ENCODE measurements around the gene VCL. TPM values are rescaled to one million over a fixed set of nuclear protein-coding genes. Genes with fewer than 3 reads are reported as not detected.

VCL gene
- total and polyA plus RNA-seq, 2 of the 8 experiments (the other 6 are each of a cell fraction or from before 2014, with no cell fraction given) = 119 to 377 TPM

GRCh38 chr10:73998929-73999691, 1.2 kb downstream of the VCL start (continued):
- TF ChIP-seq GTF2F1 (IDR thresholded peaks at IDR 0.05; ENCODE audit: borderline replicate concordance, low read depth, low read length) (no peak), HDAC6 (IDR thresholded peaks at IDR 0.05; ENCODE audit: low read depth, low read length) (no peak), JUND (IDR thresholded peaks at IDR 0.05; ENCODE audit: low read length) (no peak; the same call in 1 of the 2 replicates), YY1 (IDR thresholded peaks at IDR 0.05; ENCODE audit: low read depth, low read length) (peak; percentile 73; the same call in 1 of the 2 replicates), EGR1 (IDR thresholded peaks at IDR 0.05; ENCODE audit: borderline replicate concordance, low read depth, low read length) (no peak), SIN3A (conservative IDR thresholded peaks at IDR 0.05 in 1 of 2, IDR thresholded peaks at IDR 0.05 in 1 of 2; ENCODE audit: low read depth in 1 of 2, low read length in 2 of 2) (peak in 1 of 2 experiments; percentile 68; a peak in 1 of 4 replicates), EZH2 (IDR thresholded peaks at IDR 0.05; ENCODE audit: low read depth, low read length, severe bottlenecking) (no peak), ASH2L (IDR thresholded peaks at IDR 0.05; ENCODE audit: low read length) (no peak), CBX5 (IDR thresholded peaks at IDR 0.05; ENCODE audit: low read depth, low read length) (no peak), RNF2 (IDR thresholded peaks at IDR 0.05; ENCODE audit: borderline replicate concordance, low read depth, low read length, missing control alignments, poor library complexity, severe bottlenecking) (no peak), SRF (IDR thresholded peaks at IDR 0.05; ENCODE audit: low read depth, low read length) (no peak), TAF7 (optimal IDR thresholded peaks at IDR 0.05; ENCODE audit: borderline replicate concordance, low read depth, low read length) (peak; percentile 96), CREB1 (IDR thresholded peaks at IDR 0.05) (no peak), CHD1 (IDR thresholded peaks at IDR 0.05; ENCODE audit: low read depth, low read length) (peak; percentile 39; the same call in 1 of the 2 replicates), HDAC2 (IDR thresholded peaks at IDR 0.05; ENCODE audit: borderline replicate concordance in 1 of 2, low read depth in 2 of 2, low read length in 2 of 2) (no peak; a peak in 1 of 4 replicates), NANOG (IDR thresholded peaks at IDR 0.05; ENCODE audit: insufficient read depth, low read depth, low read length, poor library complexity, severe bottlenecking) (no peak), SIRT6 (IDR thresholded peaks at IDR 0.05; ENCODE audit: low read length) (no peak), RXRA (IDR thresholded peaks at IDR 0.05; ENCODE audit: insufficient read depth, low read depth, low read length) (no peak), FOSL1 (IDR thresholded peaks at IDR 0.05; ENCODE audit: insufficient read depth, low read depth, low read length) (no peak), TEAD4 (IDR thresholded peaks at IDR 0.05; ENCODE audit: low read depth, low read length) (peak; percentile 57), CTCF (IDR thresholded peaks at IDR 0.05; ENCODE audit: control extremely low read depth in 1 of 3, insufficient read depth in 1 of 3, low read depth in 1 of 3, low read length in 3 of 3) (peak; percentile 42 to 56 (median 49))

Measured in H1 (cell line).